Sigmoid colon (tissue), 4 donors: ENCODE data around the gene USH2A.

Experiments
- EP300 ChIP-seq, 4 donors: sonication (generic); formaldehyde crosslinking; IDR thresholded peaks; one replicate each; pipeline ENCODE4 v1.6.1; 2017; ENCODE audit warnings: antibody characterized with exemption in 4 of 4
- POLR2A ChIP-seq, 2 donors: fragments of 450-650 bp; IDR thresholded peaks; one replicate each; pipeline ENCODE4 v1.6.1; 2016; ENCODE audit warnings: antibody characterized with exemption in 2 of 2, mild to moderate bottlenecking in 2 of 2, moderate library complexity in 2 of 2
- TF ChIP-seq, protein P1 (sequence below), 4 experiments: fragments of 450-650 bp in 3 of 4; fragments of 200-600 bp in 1 of 4; IDR thresholded peaks; one replicate each; pipeline ENCODE4 v1.5.1; 2016 to 2019; ENCODE audit warnings: antibody characterized with exemption in 4 of 4, mild to moderate bottlenecking in 3 of 4, moderate library complexity in 2 of 4

DNA sequence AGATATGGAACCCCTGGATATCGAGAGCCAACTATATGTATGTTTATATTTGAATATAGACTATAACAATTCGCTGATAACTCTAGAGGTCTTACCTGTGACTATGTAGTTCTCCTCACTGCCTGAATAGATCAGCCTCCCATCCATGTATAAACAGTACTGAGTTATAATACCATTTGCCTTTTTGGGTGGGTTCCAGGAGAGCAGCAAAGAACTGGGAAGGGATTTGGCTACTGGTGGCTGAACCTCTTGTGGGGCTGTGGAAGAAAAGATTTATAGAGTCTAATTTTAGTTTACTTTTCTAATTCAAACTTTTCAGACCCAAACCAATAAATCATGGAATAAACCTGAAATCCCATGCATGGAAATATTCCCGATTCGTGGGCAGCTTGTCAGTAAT lies 376.9 kb downstream of the USH2A start:
- TF ChIP-seq, protein P1, sequence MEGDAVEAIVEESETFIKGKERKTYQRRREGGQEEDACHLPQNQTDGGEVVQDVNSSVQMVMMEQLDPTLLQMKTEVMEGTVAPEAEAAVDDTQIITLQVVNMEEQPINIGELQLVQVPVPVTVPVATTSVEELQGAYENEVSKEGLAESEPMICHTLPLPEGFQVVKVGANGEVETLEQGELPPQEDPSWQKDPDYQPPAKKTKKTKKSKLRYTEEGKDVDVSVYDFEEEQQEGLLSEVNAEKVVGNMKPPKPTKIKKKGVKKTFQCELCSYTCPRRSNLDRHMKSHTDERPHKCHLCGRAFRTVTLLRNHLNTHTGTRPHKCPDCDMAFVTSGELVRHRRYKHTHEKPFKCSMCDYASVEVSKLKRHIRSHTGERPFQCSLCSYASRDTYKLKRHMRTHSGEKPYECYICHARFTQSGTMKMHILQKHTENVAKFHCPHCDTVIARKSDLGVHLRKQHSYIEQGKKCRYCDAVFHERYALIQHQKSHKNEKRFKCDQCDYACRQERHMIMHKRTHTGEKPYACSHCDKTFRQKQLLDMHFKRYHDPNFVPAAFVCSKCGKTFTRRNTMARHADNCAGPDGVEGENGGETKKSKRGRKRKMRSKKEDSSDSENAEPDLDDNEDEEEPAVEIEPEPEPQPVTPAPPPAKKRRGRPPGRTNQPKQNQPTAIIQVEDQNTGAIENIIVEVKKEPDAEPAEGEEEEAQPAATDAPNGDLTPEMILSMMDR (IDR thresholded peaks at IDR 0.05): no peak
- no peak for TF ChIP-seq POLR2A (IDR thresholded peaks at IDR 0.05)
- TF ChIP-seq EP300 (IDR thresholded peaks at IDR 0.05): no peak
